ENCODE measurements around the gene SHISAL1.

Gene SHISAL1

GRCh38 chr22:44318751-44319150 is 6.0 kb upstream of the SHISAL1 start:
- Histone ChIP-seq H3K4me1 (ENCODE audit: control insufficient read depth, insufficient read depth, low read length) (no peaks in the 10 kb centered on the region), H3K4me3 (ENCODE audit: low read depth, low read length) (no peak overlapping the region), H3K27me3 (ENCODE audit: control insufficient read depth, insufficient read depth, low read length) (no peaks in the 10 kb centered on the region), H3K9me3 (ENCODE audit: control insufficient read depth, insufficient read depth, low read length) (no peaks in the 10 kb centered on the region), H3K9ac (ENCODE audit: low read depth, low read length) (no peak overlapping the region), H3K36me3 (ENCODE audit: control insufficient read depth, insufficient read depth, low read length) (no peaks in the 10 kb centered on the region)

- Histone ChIP-seq H3K4me1 (ENCODE audit: control insufficient read depth, insufficient read depth, low read length) (no peaks in the 10 kb centered on the region), H3K36me3 (ENCODE audit: control insufficient read depth, insufficient read depth, low read length) (no peaks in the 10 kb centered on the region), H3K9ac (ENCODE audit: low read depth, low read length) (no peak overlapping the region), H3K4me3 (ENCODE audit: low read depth, low read length) (no peak overlapping the region), H3K27me3 (ENCODE audit: control insufficient read depth, insufficient read depth, low read length) (no peaks in the 10 kb centered on the region), H3K9me3 (ENCODE audit: control insufficient read depth, insufficient read depth, low read length) (no peaks in the 10 kb centered on the region)
Measured at GRCh38 chr22:44317886-44318637, 5.3 kb upstream of the SHISAL1 start.

- Histone ChIP-seq H3K9ac (ENCODE audit: low read depth, low read length) (no peak overlapping the region), H3K36me3 (ENCODE audit: control insufficient read depth, insufficient read depth, low read length) (no peaks in the 10 kb centered on the region), H3K9me3 (ENCODE audit: control insufficient read depth, insufficient read depth, low read length) (no peaks in the 10 kb centered on the region), H3K27me3 (ENCODE audit: control insufficient read depth, insufficient read depth, low read length) (no peaks in the 10 kb centered on the region), H3K4me3 (ENCODE audit: low read depth, low read length) (no peak overlapping the region), H3K4me1 (ENCODE audit: control insufficient read depth, insufficient read depth, low read length) (no peaks in the 10 kb centered on the region)
Measured at GRCh38 chr22:44317123-44317444, 4.3 kb upstream of the SHISAL1 start.

- H3K27me3 ChIP-seq (ENCODE audit: control insufficient read depth, insufficient read depth, low read length) = no peaks in the 10 kb centered on the region
- no peak overlapping the region for H3K4me3 ChIP-seq (ENCODE audit: low read depth, low read length)
- H3K36me3 ChIP-seq (ENCODE audit: control insufficient read depth, insufficient read depth, low read length) = no peaks in the 10 kb centered on the region
Measured at GRCh38 chr22:44316393-44317122, 3.8 kb upstream of the SHISAL1 start.

GRCh38 chr22:44314425-44315067 is 1.8 kb upstream of the SHISAL1 start:
- Histone ChIP-seq H3K27me3 (ENCODE audit: control insufficient read depth, insufficient read depth, low read length) (no peaks in the 10 kb centered on the region), H3K9ac (ENCODE audit: low read depth, low read length) (no peak overlapping the region), H3K36me3 (ENCODE audit: control insufficient read depth, insufficient read depth, low read length) (no peaks in the 10 kb centered on the region), H3K9me3 (ENCODE audit: control insufficient read depth, insufficient read depth, low read length) (no peaks in the 10 kb centered on the region), H3K4me3 (ENCODE audit: low read depth, low read length) (no peak overlapping the region), H3K4me1 (ENCODE audit: control insufficient read depth, insufficient read depth, low read length) (no peaks in the 10 kb centered on the region)

More at GRCh38 chr22:44316393-44317122, 3.8 kb upstream of the SHISAL1 start:
- Histone ChIP-seq H3K9ac (ENCODE audit: low read depth, low read length) (no peak overlapping the region), H3K9me3 (ENCODE audit: control insufficient read depth, insufficient read depth, low read length) (no peaks in the 10 kb centered on the region), H3K4me1 (ENCODE audit: control insufficient read depth, insufficient read depth, low read length) (no peaks in the 10 kb centered on the region)

- Histone ChIP-seq H3K36me3 (ENCODE audit: control insufficient read depth, insufficient read depth, low read length) (no peaks in the 10 kb centered on the region), H3K9ac (ENCODE audit: low read depth, low read length) (no peak overlapping the region), H3K4me1 (ENCODE audit: control insufficient read depth, insufficient read depth, low read length) (no peaks in the 10 kb centered on the region), H3K27me3 (ENCODE audit: control insufficient read depth, insufficient read depth, low read length) (no peaks in the 10 kb centered on the region), H3K4me3 (ENCODE audit: low read depth, low read length) (no peak overlapping the region), H3K9me3 (ENCODE audit: control insufficient read depth, insufficient read depth, low read length) (no peaks in the 10 kb centered on the region)
Measured at GRCh38 chr22:44313385-44314006, 745 bp upstream of the SHISAL1 start.

GRCh38 chr22:44311855-44312170 is 938 bp downstream of the SHISAL1 start:
- no peak overlapping the region for H3K9ac ChIP-seq (ENCODE audit: low read depth, low read length)
- H3K36me3 ChIP-seq (ENCODE audit: control insufficient read depth, insufficient read depth, low read length) = no peaks in the 10 kb centered on the region
- no peaks in the 10 kb centered on the region for H3K9me3 ChIP-seq (ENCODE audit: control insufficient read depth, insufficient read depth, low read length)
- no peak overlapping the region for H3K4me3 ChIP-seq (ENCODE audit: low read depth, low read length)
- no peaks in the 10 kb centered on the region for H3K27me3 ChIP-seq (ENCODE audit: control insufficient read depth, insufficient read depth, low read length)
- H3K4me1 ChIP-seq (ENCODE audit: control insufficient read depth, insufficient read depth, low read length) = no peaks in the 10 kb centered on the region

- H3K27me3 ChIP-seq (ENCODE audit: control insufficient read depth, insufficient read depth, low read length) = no peaks in the 10 kb centered on the region
- no peak overlapping the region for H3K4me3 ChIP-seq (ENCODE audit: low read depth, low read length)
- H3K36me3 ChIP-seq (ENCODE audit: control insufficient read depth, insufficient read depth, low read length) = no peaks in the 10 kb centered on the region
- no peaks in the 10 kb centered on the region for H3K9me3 ChIP-seq (ENCODE audit: control insufficient read depth, insufficient read depth, low read length)
- H3K4me1 ChIP-seq (ENCODE audit: control insufficient read depth, insufficient read depth, low read length) = no peaks in the 10 kb centered on the region
- H3K9ac ChIP-seq (ENCODE audit: low read depth, low read length) = no peak overlapping the region
Measured at GRCh38 chr22:44311104-44311854, 1.5 kb downstream of the SHISAL1 start.

- no peak overlapping the region for H3K9ac ChIP-seq (ENCODE audit: low read depth, low read length)
- H3K4me1 ChIP-seq (ENCODE audit: control insufficient read depth, insufficient read depth, low read length) = no peaks in the 10 kb centered on the region
- no peaks in the 10 kb centered on the region for H3K36me3 ChIP-seq (ENCODE audit: control insufficient read depth, insufficient read depth, low read length)
- H3K27me3 ChIP-seq (ENCODE audit: control insufficient read depth, insufficient read depth, low read length) = no peaks in the 10 kb centered on the region
- no peaks in the 10 kb centered on the region for H3K9me3 ChIP-seq (ENCODE audit: control insufficient read depth, insufficient read depth, low read length)
- no peak overlapping the region for H3K4me3 ChIP-seq (ENCODE audit: low read depth, low read length)
Measured at GRCh38 chr22:44309647-44310046, 3.1 kb downstream of the SHISAL1 start.

- H3K9ac ChIP-seq (ENCODE audit: low read depth, low read length) = no peak overlapping the region
Measured at GRCh38 chr22:44309137-44309536, 3.6 kb downstream of the SHISAL1 start.

GRCh38 chr22:44307509-44308169 is 5.1 kb downstream of the SHISAL1 start:
- H3K9me3 ChIP-seq (ENCODE audit: control insufficient read depth, insufficient read depth, low read length) = no peaks in the 10 kb centered on the region
- H3K9ac ChIP-seq (ENCODE audit: low read depth, low read length) = no peak overlapping the region
- H3K36me3 ChIP-seq (ENCODE audit: control insufficient read depth, insufficient read depth, low read length) = no peaks in the 10 kb centered on the region
- no peak overlapping the region for H3K4me3 ChIP-seq (ENCODE audit: low read depth, low read length)
- no peaks in the 10 kb centered on the region for H3K4me1 ChIP-seq (ENCODE audit: control insufficient read depth, insufficient read depth, low read length)
- H3K27me3 ChIP-seq (ENCODE audit: control insufficient read depth, insufficient read depth, low read length) = no peaks in the 10 kb centered on the region

More at GRCh38 chr22:44309137-44309536, 3.6 kb downstream of the SHISAL1 start:
- no peaks in the 10 kb centered on the region for H3K36me3 ChIP-seq (ENCODE audit: control insufficient read depth, insufficient read depth, low read length)
- no peaks in the 10 kb centered on the region for H3K9me3 ChIP-seq (ENCODE audit: control insufficient read depth, insufficient read depth, low read length)
- no peak overlapping the region for H3K4me3 ChIP-seq (ENCODE audit: low read depth, low read length)
- no peaks in the 10 kb centered on the region for H3K27me3 ChIP-seq (ENCODE audit: control insufficient read depth, insufficient read depth, low read length)
- H3K4me1 ChIP-seq (ENCODE audit: control insufficient read depth, insufficient read depth, low read length) = no peaks in the 10 kb centered on the region
